CD14-positive monocyte (primary cell): ENCODE measurements around the gene ZNF423. TPM values are rescaled to one million over a fixed set of nuclear protein-coding genes. Genes with fewer than 3 reads are reported as not detected.

Experiments
- DNase-seq, 3 donors: peaks; one replicate each; pipeline ENCODE4 v3.0.0-alpha.2; 2011 to 2022
- H2AFZ ChIP-seq: 2 replicates; pipeline ENCODE4 v1.6.0; 2012; ENCODE audit warnings: mild to moderate bottlenecking, low read depth, low read length, inconsistent platforms; ENCODE audit not compliant: insufficient read depth, poor library complexity, severe bottlenecking
- H3K27ac ChIP-seq, 2 donors: 1 replicate in 1 of 2; 2 replicates in 1 of 2; pipeline ENCODE4 v1.5.1; 2012 to 2013; ENCODE audit warnings: low read length in 2 of 2, control low read depth in 1 of 2, inconsistent platforms in 1 of 2, low read depth in 1 of 2, mild to moderate bottlenecking in 1 of 2
- H3K27me3 ChIP-seq, 2 donors: one replicate each; pipeline versions ENCODE4 v1.6.0 to v1.6.1; 2011 to 2013; ENCODE audit warnings: low read length in 2 of 2; ENCODE audit not compliant: control insufficient read depth in 2 of 2, insufficient read depth in 2 of 2
- H3K36me3 ChIP-seq, 2 donors: replicated peaks in 1 of 2; 1 replicate in 1 of 2; 2 replicates in 1 of 2; pipeline versions ENCODE4 v1.5.1 to v1.6.1; 2012 to 2013; ENCODE audit warnings: low read length in 2 of 2, control low read depth in 1 of 2, inconsistent platforms in 1 of 2, mild to moderate bottlenecking in 1 of 2; ENCODE audit not compliant: insufficient read depth in 2 of 2, control insufficient read depth in 1 of 2
- H3K4me1 ChIP-seq, 2 donors: 1 replicate in 1 of 2; 2 replicates in 1 of 2; pipeline versions ENCODE4 v1.5.1 to v1.6.1; 2012 to 2013; ENCODE audit warnings: low read length in 2 of 2, control low read depth in 1 of 2, inconsistent platforms in 1 of 2, mild to moderate bottlenecking in 1 of 2, moderate library complexity in 1 of 2; ENCODE audit not compliant: insufficient read depth in 2 of 2, control insufficient read depth in 1 of 2
- H3K4me2 ChIP-seq: replicated peaks from 2 replicates; pipeline ENCODE3; 2012; ENCODE audit warnings: low read length, moderate library complexity, mild to moderate bottlenecking; ENCODE audit not compliant: poor library complexity, severe bottlenecking; ENCODE audit errors: extremely low read depth
- H3K4me3 ChIP-seq, 3 experiments: fragments of 200-600 bp in 1 of 3; sonication (generic) in 1 of 3; replicated peaks in 1 of 3; 1 replicate in 2 of 3; 2 replicates in 1 of 3; pipeline ENCODE4 v1.5.1; 2011 to 2013; ENCODE audit warnings: low read length in 3 of 3, mild to moderate bottlenecking in 3 of 3, control low read depth in 2 of 3, low read depth in 2 of 3, inconsistent platforms in 1 of 3, moderate library complexity in 1 of 3
- H3K79me2 ChIP-seq: 2 replicates; pipeline ENCODE4 v1.6.0; 2012; ENCODE audit warnings: mild to moderate bottlenecking, control low read depth, inconsistent platforms, low read length, moderate library complexity; ENCODE audit not compliant: insufficient read depth
- H3K9ac ChIP-seq: 2 replicates; pipeline ENCODE4 v1.6.0; 2017; ENCODE audit warnings: low read length, mild to moderate bottlenecking; ENCODE audit not compliant: insufficient read depth, poor library complexity, severe bottlenecking
- H3K9me3 ChIP-seq, 2 donors: replicated peaks in 1 of 2; 1 replicate in 1 of 2; 2 replicates in 1 of 2; pipeline versions ENCODE4 v1.5.1 to v1.6.1; 2012 to 2013; ENCODE audit warnings: low read length in 2 of 2, control low read depth in 1 of 2; ENCODE audit not compliant: control insufficient read depth in 1 of 2, insufficient read depth in 1 of 2
- H4K20me1 ChIP-seq: 2 replicates; pipeline ENCODE4 v1.6.0; 2012; ENCODE audit warnings: mild to moderate bottlenecking, low read length, control low read depth, moderate library complexity; ENCODE audit not compliant: insufficient read depth
- H3K27ac Mint-ChIP-seq, 7 donors: one replicate each; pipeline ENCODE4 v1.8.0; 2020; ENCODE audit warnings: mild to moderate bottlenecking in 7 of 7, mixed read lengths in 7 of 7, moderate library complexity in 6 of 7, inconsistent platforms in 2 of 7
- H3K27me3 Mint-ChIP-seq, 3 donors: one replicate each; pipeline ENCODE4 v1.8.0; 2021 to 2022; ENCODE audit warnings: low read depth in 3 of 3, mild to moderate bottlenecking in 3 of 3, mixed read lengths in 3 of 3, moderate library complexity in 3 of 3, inconsistent platforms in 1 of 3
- H3K36me3 Mint-ChIP-seq, 2 donors: one replicate each; pipeline ENCODE4 v1.8.0; 2020; ENCODE audit warnings: mixed read lengths in 2 of 2, inconsistent platforms in 1 of 2, mild to moderate bottlenecking in 1 of 2
- H3K4me1 Mint-ChIP-seq: one replicate; pipeline ENCODE4 v1.8.0; 2020; ENCODE audit warnings: mild to moderate bottlenecking, mixed read lengths
- H3K4me3 Mint-ChIP-seq, 2 donors: one replicate each; pipeline ENCODE4 v1.8.0; 2020; ENCODE audit warnings: mild to moderate bottlenecking in 2 of 2, mixed read lengths in 2 of 2, moderate library complexity in 1 of 2
- H3K9me3 Mint-ChIP-seq, 7 donors: one replicate each; pipeline ENCODE4 v1.8.0; 2020 to 2022; ENCODE audit warnings: mixed read lengths in 7 of 7, mild to moderate bottlenecking in 6 of 7, moderate library complexity in 6 of 7, inconsistent platforms in 2 of 7
- WGBS: methylation state at CpG from one replicate; pipeline ENCODE4 v1.1.5; 2013; ENCODE audit warnings: missing lambda C conversion rate; ENCODE audit not compliant: insufficient coverage; 5-methylcytosine and 5-hydroxymethylcytosine counted together
- intact Hi-C, 2 donors: fragments of 100-400 bp; cut with micrococcal nuclease; formaldehyde crosslinking; loops; one replicate each; pipeline versions ENCODE4 v1.15.0 to v1.15.1; 2023
- polyA plus RNA-seq, 3 donors: library from polyadenylated mRNA; depleted of rRNA in 1 of 3; unstranded in 2 of 3; stranded (reverse) in 1 of 3; fragments of 300-500 nt in 2 of 3; fragments of >200 nt in 1 of 3; fragmentation: Illumina TruSeq in 2 of 3; gene quantifications; 1 replicate in 2 of 3; 2 replicates in 1 of 3; pipeline ENCODE4 v1.2.3, GENCODE V29; 2012 to 2021
- TF ChIP-seq, protein P1 (sequence below): fragments of 200-600 bp; IDR thresholded peaks from one replicate; pipeline ENCODE4 v1.8.0; 2022; ENCODE audit warnings: antibody characterized with exemption, mild to moderate bottlenecking

ZNF423 gene
- polyA plus RNA-seq, 3 donors: not detected

GRCh38 chr16:49548325-49548970, 307.5 kb downstream of the ZNF423 start:
- Histone ChIP-seq H3K9ac (no peak overlapping the region), H4K20me1 (no peaks in the 10 kb centered on the region), H3K36me3 (no peaks in the 10 kb centered on the region), H3K4me2 (no peak overlapping the region), H3K4me3 (no peak overlapping the region), H2AFZ (no peak overlapping the region), H3K4me1 (no peaks in the 10 kb centered on the region), H3K27me3 (no peaks in the 10 kb centered on the region), H3K9me3 (no peaks in the 10 kb centered on the region), H3K27ac (no peak overlapping the region), H3K79me2 (no peaks in the 10 kb centered on the region)
- no peak for DNase-seq
- WGBS: 96% methylated on average over 6 of the region's 14 CpGs
- Mint-ChIP-seq H3K36me3 (no peaks in the 10 kb centered on the region), H3K4me1 (peaks cover 4% of the 10 kb centered on the region), H3K4me3 (no peak overlapping the region), H3K9me3 (no peaks in the 10 kb centered on the region), H3K27ac (no peak overlapping the region), H3K27me3 (peaks cover 0 to 7% (median 2%) of the 10 kb centered on the region in 3 donors)
- TF ChIP-seq, protein P1, sequence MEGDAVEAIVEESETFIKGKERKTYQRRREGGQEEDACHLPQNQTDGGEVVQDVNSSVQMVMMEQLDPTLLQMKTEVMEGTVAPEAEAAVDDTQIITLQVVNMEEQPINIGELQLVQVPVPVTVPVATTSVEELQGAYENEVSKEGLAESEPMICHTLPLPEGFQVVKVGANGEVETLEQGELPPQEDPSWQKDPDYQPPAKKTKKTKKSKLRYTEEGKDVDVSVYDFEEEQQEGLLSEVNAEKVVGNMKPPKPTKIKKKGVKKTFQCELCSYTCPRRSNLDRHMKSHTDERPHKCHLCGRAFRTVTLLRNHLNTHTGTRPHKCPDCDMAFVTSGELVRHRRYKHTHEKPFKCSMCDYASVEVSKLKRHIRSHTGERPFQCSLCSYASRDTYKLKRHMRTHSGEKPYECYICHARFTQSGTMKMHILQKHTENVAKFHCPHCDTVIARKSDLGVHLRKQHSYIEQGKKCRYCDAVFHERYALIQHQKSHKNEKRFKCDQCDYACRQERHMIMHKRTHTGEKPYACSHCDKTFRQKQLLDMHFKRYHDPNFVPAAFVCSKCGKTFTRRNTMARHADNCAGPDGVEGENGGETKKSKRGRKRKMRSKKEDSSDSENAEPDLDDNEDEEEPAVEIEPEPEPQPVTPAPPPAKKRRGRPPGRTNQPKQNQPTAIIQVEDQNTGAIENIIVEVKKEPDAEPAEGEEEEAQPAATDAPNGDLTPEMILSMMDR: no peak
- intact Hi-C loops: no loop called here

DNA sequence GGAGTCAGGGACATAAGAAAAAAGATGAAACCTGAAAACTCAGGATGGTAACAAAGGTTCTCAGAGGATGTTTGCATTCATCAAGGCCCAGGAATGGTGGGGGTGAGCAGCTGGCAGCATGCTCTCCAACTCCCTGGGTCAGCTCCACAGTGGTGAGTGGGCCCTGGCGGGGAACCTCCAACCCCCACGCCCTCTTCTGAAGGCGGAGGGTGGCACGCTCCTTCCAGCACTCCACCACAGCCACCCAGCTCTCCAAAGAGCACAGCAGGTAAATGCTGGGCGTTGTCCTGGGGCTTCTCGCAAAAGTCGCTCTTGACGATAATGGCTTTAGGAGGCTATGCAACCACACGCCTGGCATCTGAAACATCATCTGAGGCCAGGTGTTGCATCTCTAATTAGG, 308.5 kb downstream of the ZNF423 start:
- Mint-ChIP-seq H3K9me3 (peaks cover 0 to 3% (median 0%) of the 10 kb centered on the region in 7 donors), H3K27ac (no peak overlapping the region), H3K36me3 (no peaks in the 10 kb centered on the region), H3K27me3 (peaks cover 0 to 7% (median 2%) of the 10 kb centered on the region in 3 donors), H3K4me1 (peaks cover 4% of the 10 kb centered on the region), H3K4me3 (no peak overlapping the region)
- Histone ChIP-seq H3K9ac (no peak overlapping the region), H4K20me1 (no peaks in the 10 kb centered on the region), H3K4me2 (no peak overlapping the region), H3K36me3 (no peaks in the 10 kb centered on the region), H3K79me2 (no peaks in the 10 kb centered on the region), H3K27ac (no peak overlapping the region), H3K9me3 (no peaks in the 10 kb centered on the region), H3K27me3 (no peaks in the 10 kb centered on the region), H3K4me1 (no peaks in the 10 kb centered on the region), H2AFZ (no peak overlapping the region), H3K4me3 (no peak overlapping the region)
- 100% methylated on average over 1 of the region's 9 CpGs for WGBS
- intact Hi-C loops: no loop called here
- TF ChIP-seq, protein P1: no peak
- no peak for DNase-seq
